IPS-NIHi11 (cell line): ENCODE data around the gene CACNB1.

Source experiments
- DNase-seq: peaks from one replicate; pipeline ENCODE4 v3.0.0; 2012; ENCODE audit warnings: mixed read lengths, low spot score

Gene CACNB1

DNA sequence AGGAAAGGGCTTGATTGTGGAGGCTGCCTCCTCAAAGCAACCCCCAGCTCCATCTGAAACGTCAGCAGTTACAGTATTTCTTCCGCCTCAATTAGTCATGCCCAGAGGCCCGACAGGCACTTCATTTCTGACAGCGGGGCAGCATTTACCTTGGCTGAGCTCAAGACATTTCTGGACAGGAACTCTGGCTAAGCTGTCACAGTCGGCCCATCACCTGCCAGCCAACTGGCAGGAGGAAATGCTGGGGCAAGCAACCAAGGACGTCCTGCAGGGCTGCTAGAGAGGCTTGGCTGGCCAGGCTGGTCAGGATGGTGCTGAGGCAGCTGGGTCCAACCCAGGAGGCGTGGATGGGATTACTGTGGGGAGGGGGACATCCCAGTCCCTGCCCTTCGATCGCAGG lies 73.8 kb downstream of the CACNB1 start:
- no peak for DNase-seq
